ENCODE measurements around the gene OXLD1. TPM values are rescaled to one million over a fixed set of nuclear protein-coding genes. Genes with fewer than 3 reads are reported as not detected.

Gene OXLD1
- polyA plus RNA-seq, 1 donor (not counting 4 experiments of a cell fraction or from before 2014, with no cell fraction given), result 16.3 TPM

DNA sequence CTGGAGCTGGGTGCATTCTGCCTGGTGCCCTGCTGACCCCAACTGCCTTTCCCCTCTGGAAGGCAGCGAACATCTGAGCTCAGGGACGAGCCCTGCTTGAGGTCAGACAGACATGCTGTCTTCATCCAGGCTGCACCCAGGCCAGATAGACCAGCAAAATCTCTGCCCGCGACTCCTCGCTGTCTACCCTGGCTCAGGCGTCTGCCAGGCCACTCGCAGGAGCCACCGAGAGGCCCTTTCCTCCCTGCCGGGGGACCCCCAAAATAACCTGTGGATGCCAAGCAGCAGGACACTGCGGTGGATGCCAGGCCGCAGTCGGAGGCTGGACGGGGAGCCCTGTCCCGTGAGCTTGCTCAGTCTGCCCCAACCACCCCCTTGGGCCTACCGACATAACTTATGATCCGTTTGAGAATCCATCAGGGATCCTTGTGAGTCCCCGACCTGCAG, 42.4 kb upstream of the OXLD1 start:
- FAIRE-seq, result no peak
- dilution Hi-C loops (cut with MboI; ENCODE audit: extremely low pct_ligation_motif_present, low sequenced_read_pairs), result no loop called here

GRCh38 chr17:81707725-81708646, 41.6 kb upstream of the OXLD1 start:
- H3K9me1 ChIP-seq (ENCODE audit: control insufficient read depth, extremely low read depth, insufficient read depth, low read length), result no peaks in the 10 kb centered on the region
- peaks cover 25 to 39% of the 10 kb centered on the region in 2 experiments for H3K36me3 ChIP-seq (ENCODE audit: control insufficient read depth in 2 of 2, extremely low read depth in 1 of 2, insufficient read depth in 2 of 2, low read length in 2 of 2)
- H3K9me3 ChIP-seq (ENCODE audit: control insufficient read depth, low read depth, low read length), result no peaks in the 10 kb centered on the region
- H3K27me3 ChIP-seq (ENCODE audit: control insufficient read depth, extremely low read depth, insufficient read depth, low read length), result no peaks in the 10 kb centered on the region
- TF ChIP-seq CTCF (optimal IDR thresholded peaks at IDR 0.05 in 1 of 3, IDR thresholded peaks at IDR 0.05 in 1 of 3, conservative IDR thresholded peaks at IDR 0.05 in 1 of 3; ENCODE audit: extremely low read depth in 1 of 3, insufficient read depth in 2 of 3, low read length in 3 of 3), result no peak
- TF ChIP-seq EZH2 (IDR thresholded peaks at IDR 0.05; ENCODE audit: low read length), result no peak
- no peak overlapping the region for H3K4me2 ChIP-seq (ENCODE audit: control insufficient read depth, extremely low read depth, insufficient read depth, low read depth, low read length)
- dilution Hi-C loops (cut with MboI; ENCODE audit: extremely low pct_ligation_motif_present, low sequenced_read_pairs), result no loop called here
- DNase-seq (ENCODE audit: low read depth, low spot score) (no peak), FAIRE-seq (no peak)
- no peaks in the 10 kb centered on the region for H4K20me1 ChIP-seq (ENCODE audit: control insufficient read depth, extremely low read depth, insufficient read depth, low read length)
- peaks cover 35% of the 10 kb centered on the region for H3K79me2 ChIP-seq (ENCODE audit: control insufficient read depth, insufficient read depth, low read length)
- H3K9ac ChIP-seq (ENCODE audit: control insufficient read depth, extremely low read depth, insufficient read depth, low read length), result no peak overlapping the region
- H3K4me1 ChIP-seq (ENCODE audit: control insufficient read depth, extremely low read depth, insufficient read depth, low read length), result peaks cover 21% of the 10 kb centered on the region
- H3K4me3 ChIP-seq (ENCODE audit: control insufficient read depth in 2 of 3, extremely low read depth in 1 of 3, insufficient read depth in 2 of 3, low read depth in 1 of 3, low read length in 3 of 3), result no peak overlapping the region
- H3K27ac ChIP-seq (ENCODE audit: control insufficient read depth, insufficient read depth, low read length), result no peak overlapping the region
- H2AFZ ChIP-seq (ENCODE audit: control insufficient read depth, low read length), result no peak overlapping the region

More for the DNA sequence above, 42.4 kb upstream of the OXLD1 start:
- peaks cover 25 to 39% of the 10 kb centered on the region in 2 experiments for H3K36me3 ChIP-seq (ENCODE audit: control insufficient read depth in 2 of 2, extremely low read depth in 1 of 2, insufficient read depth in 2 of 2, low read length in 2 of 2)
- peaks cover 34% of the 10 kb centered on the region for H3K79me2 ChIP-seq (ENCODE audit: control insufficient read depth, insufficient read depth, low read length)
- H3K27ac ChIP-seq (ENCODE audit: control insufficient read depth, insufficient read depth, low read length), result no peak overlapping the region
- TF ChIP-seq EZH2 (IDR thresholded peaks at IDR 0.05; ENCODE audit: low read length), result no peak
- TF ChIP-seq CTCF (optimal IDR thresholded peaks at IDR 0.05 in 1 of 3, IDR thresholded peaks at IDR 0.05 in 1 of 3, conservative IDR thresholded peaks at IDR 0.05 in 1 of 3; ENCODE audit: extremely low read depth in 1 of 3, insufficient read depth in 2 of 3, low read length in 3 of 3), result no peak
- DNase-seq (ENCODE audit: low read depth, low spot score), result no peak
- H2AFZ ChIP-seq (ENCODE audit: control insufficient read depth, low read length), result no peak overlapping the region
- H3K9me1 ChIP-seq (ENCODE audit: control insufficient read depth, extremely low read depth, insufficient read depth, low read length), result no peaks in the 10 kb centered on the region
- H3K4me1 ChIP-seq (ENCODE audit: control insufficient read depth, extremely low read depth, insufficient read depth, low read length), result peaks cover 29% of the 10 kb centered on the region
- no peaks in the 10 kb centered on the region for H4K20me1 ChIP-seq (ENCODE audit: control insufficient read depth, extremely low read depth, insufficient read depth, low read length)
- no peak overlapping the region for H3K9ac ChIP-seq (ENCODE audit: control insufficient read depth, extremely low read depth, insufficient read depth, low read length)
- H3K4me3 ChIP-seq (ENCODE audit: control insufficient read depth in 2 of 3, extremely low read depth in 1 of 3, insufficient read depth in 2 of 3, low read depth in 1 of 3, low read length in 3 of 3), result no peak overlapping the region
- no peaks in the 10 kb centered on the region for H3K27me3 ChIP-seq (ENCODE audit: control insufficient read depth, extremely low read depth, insufficient read depth, low read length)
- H3K4me2 ChIP-seq (ENCODE audit: control insufficient read depth, extremely low read depth, insufficient read depth, low read depth, low read length), result no peak overlapping the region
- no peaks in the 10 kb centered on the region for H3K9me3 ChIP-seq (ENCODE audit: control insufficient read depth, low read depth, low read length)

Data from keratinocyte (primary cell).